Peyer's patch (tissue), 4 donors: ENCODE results near the gene SRD5A2. TPM values are rescaled to one million over a fixed set of nuclear protein-coding genes. Genes with fewer than 3 reads are reported as not detected.

ENCODE experiments used
- DNase-seq, 3 donors: peaks; one replicate each; pipeline ENCODE4 v3.0.0-alpha.2; 2017 to 2019
- H3K27ac ChIP-seq, 4 donors: fragments of 200-600 bp; sonication (generic); one replicate each; pipeline ENCODE4 v1.5.1; 2016 to 2019
- H3K27me3 ChIP-seq, 2 donors: fragments of 200-600 bp; sonication (generic); one replicate each; pipeline ENCODE4 v1.5.1; 2019
- H3K36me3 ChIP-seq, 3 donors: fragments of 200-600 bp; sonication (generic); one replicate each; pipeline ENCODE4 v1.5.1; 2016 to 2019
- H3K4me1 ChIP-seq, 4 donors: fragments of 200-600 bp; sonication (generic); one replicate each; pipeline ENCODE4 v1.5.1; 2016 to 2019
- H3K4me3 ChIP-seq, 4 donors: fragments of 200-600 bp; sonication (generic); 1 replicate in 3 of 4; 2 replicates in 1 of 4; pipeline ENCODE4 v1.5.1; 2016 to 2019; ENCODE audit warnings: mild to moderate bottlenecking in 1 of 4
- H3K9me3 ChIP-seq, 4 donors: fragments of 200-600 bp; sonication (generic); one replicate each; pipeline ENCODE4 v1.5.1; 2016 to 2019; ENCODE audit warnings: mild to moderate bottlenecking in 1 of 4
- POLR2A ChIP-seq, 2 donors: fragments of 450-650 bp; IDR thresholded peaks; one replicate each; pipeline ENCODE4 v1.5.1; 2017; ENCODE audit warnings: antibody characterized with exemption in 2 of 2, mild to moderate bottlenecking in 2 of 2, moderate library complexity in 2 of 2
- total RNA-seq, 4 donors: library from RNA; depleted of rRNA; stranded (reverse); fragments of >200 nt; gene quantifications; one replicate each; pipeline ENCODE4 v1.1.0, GENCODE V29; 2016
- TF ChIP-seq, protein P1 (sequence below), 6 experiments: fragments of 450-650 bp in 4 of 6; fragments of 200-600 bp in 2 of 6; sonication (generic) in 1 of 6; IDR thresholded peaks; one replicate each; pipeline ENCODE4 v1.5.1; 2017 to 2019; ENCODE audit warnings: antibody characterized with exemption in 6 of 6, mild to moderate bottlenecking in 3 of 6, moderate library complexity in 1 of 6

SRD5A2 gene
- total RNA-seq, 4 donors from 2014 or later, result not detected

DNA sequence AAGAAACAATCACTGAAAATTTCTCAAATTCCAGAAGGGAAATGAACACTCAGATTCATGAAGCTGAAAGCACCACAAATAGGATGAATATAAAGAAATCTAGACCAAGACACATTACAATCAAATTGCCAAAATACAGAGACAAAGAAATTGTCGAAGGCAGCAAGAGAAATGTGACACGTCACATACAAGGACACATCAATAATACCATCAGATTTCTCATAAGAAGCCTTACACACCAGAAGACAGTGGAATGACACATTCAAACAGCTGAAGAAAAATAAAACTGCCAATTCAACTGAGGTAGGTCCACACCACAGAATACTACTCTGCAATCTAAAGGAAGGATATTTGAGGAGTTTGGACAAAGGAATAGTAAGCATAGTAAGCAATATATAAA lies 27.4 kb downstream of the SRD5A2 start:
- no peak for DNase-seq
- no peaks in the 10 kb centered on the region for H3K27me3 ChIP-seq
- no peak overlapping the region for H3K27ac ChIP-seq
- no peaks in the 10 kb centered on the region for H3K9me3 ChIP-seq
- TF ChIP-seq POLR2A (IDR thresholded peaks at IDR 0.05), result no peak
- TF ChIP-seq, protein P1, sequence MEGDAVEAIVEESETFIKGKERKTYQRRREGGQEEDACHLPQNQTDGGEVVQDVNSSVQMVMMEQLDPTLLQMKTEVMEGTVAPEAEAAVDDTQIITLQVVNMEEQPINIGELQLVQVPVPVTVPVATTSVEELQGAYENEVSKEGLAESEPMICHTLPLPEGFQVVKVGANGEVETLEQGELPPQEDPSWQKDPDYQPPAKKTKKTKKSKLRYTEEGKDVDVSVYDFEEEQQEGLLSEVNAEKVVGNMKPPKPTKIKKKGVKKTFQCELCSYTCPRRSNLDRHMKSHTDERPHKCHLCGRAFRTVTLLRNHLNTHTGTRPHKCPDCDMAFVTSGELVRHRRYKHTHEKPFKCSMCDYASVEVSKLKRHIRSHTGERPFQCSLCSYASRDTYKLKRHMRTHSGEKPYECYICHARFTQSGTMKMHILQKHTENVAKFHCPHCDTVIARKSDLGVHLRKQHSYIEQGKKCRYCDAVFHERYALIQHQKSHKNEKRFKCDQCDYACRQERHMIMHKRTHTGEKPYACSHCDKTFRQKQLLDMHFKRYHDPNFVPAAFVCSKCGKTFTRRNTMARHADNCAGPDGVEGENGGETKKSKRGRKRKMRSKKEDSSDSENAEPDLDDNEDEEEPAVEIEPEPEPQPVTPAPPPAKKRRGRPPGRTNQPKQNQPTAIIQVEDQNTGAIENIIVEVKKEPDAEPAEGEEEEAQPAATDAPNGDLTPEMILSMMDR (IDR thresholded peaks at IDR 0.05), result no peak
- H3K36me3 ChIP-seq, result no peaks in the 10 kb centered on the region
- no peak overlapping the region for H3K4me3 ChIP-seq
- H3K4me1 ChIP-seq, result no peaks in the 10 kb centered on the region

- no peaks in the 10 kb centered on the region for H3K4me1 ChIP-seq
- no peaks in the 10 kb centered on the region for H3K36me3 ChIP-seq
- no peak for TF ChIP-seq POLR2A (IDR thresholded peaks at IDR 0.05)
- TF ChIP-seq, protein P1 (IDR thresholded peaks at IDR 0.05), result no peak
- H3K4me3 ChIP-seq, result no peak overlapping the region
- DNase-seq, result no peak
- H3K27ac ChIP-seq, result no peak overlapping the region
- no peaks in the 10 kb centered on the region for H3K9me3 ChIP-seq
- H3K27me3 ChIP-seq, result no peaks in the 10 kb centered on the region
These were observed 33.3 kb downstream of the SRD5A2 start for GRCh38 chr2:31547485-31547884.

DNA sequence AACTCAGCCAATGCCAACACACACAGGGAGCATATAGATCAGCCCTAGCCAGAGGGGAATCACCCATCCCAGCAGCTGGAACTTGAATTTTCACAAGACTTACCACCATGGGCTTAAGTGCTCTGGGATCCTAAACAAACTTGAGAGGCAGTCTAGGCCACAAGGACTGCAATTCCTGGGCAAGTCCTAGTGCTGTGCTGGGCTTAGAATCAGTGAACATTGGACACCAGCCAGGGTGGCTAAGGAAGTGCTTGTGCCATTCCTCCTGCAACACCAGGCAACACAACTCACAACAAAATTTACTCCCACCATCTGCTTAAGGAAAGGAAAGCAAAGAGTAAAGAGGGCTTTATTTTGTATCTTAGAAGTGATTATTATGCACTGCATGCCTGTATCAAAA lies 38.9 kb downstream of the SRD5A2 start:
- no peak overlapping the region for H3K4me3 ChIP-seq
- no peaks in the 10 kb centered on the region for H3K27me3 ChIP-seq
- no peaks in the 10 kb centered on the region for H3K9me3 ChIP-seq
- no peak overlapping the region for H3K27ac ChIP-seq
- TF ChIP-seq, protein P1 (IDR thresholded peaks at IDR 0.05), result no peak
- no peak for TF ChIP-seq POLR2A (IDR thresholded peaks at IDR 0.05)
- no peaks in the 10 kb centered on the region for H3K4me1 ChIP-seq
- H3K36me3 ChIP-seq, result no peaks in the 10 kb centered on the region
- no peak for DNase-seq

- TF ChIP-seq, protein P1 (IDR thresholded peaks at IDR 0.05), result no peak
- no peak for TF ChIP-seq POLR2A (IDR thresholded peaks at IDR 0.05)
- no peak for DNase-seq
- Histone ChIP-seq H3K27ac (no peak overlapping the region), H3K4me3 (no peak overlapping the region), H3K9me3 (no peaks in the 10 kb centered on the region), H3K27me3 (no peaks in the 10 kb centered on the region), H3K36me3 (no peaks in the 10 kb centered on the region), H3K4me1 (no peaks in the 10 kb centered on the region)
These were observed 41.2 kb downstream of the SRD5A2 start for GRCh38 chr2:31539505-31539904.

DNA sequence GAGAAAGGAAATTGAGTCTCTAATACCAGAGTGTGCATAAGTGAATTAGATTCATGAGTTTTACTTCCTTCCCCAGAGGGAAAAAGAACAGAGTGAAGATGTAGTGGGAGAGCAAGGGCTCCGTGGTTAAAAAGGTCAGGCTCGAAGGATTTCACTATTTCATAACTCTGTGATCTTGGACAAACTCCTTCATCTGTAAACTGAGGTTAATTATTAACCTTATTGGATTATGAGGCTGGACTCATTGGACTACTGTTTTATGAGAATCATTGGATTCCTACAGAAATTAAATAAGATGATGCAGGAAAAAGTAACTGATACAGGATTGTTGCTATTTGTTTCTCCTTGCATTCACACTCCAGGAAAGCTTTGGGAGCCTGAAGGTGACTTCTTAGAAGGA lies 45.0 kb downstream of the SRD5A2 start:
- no peaks in the 10 kb centered on the region for H3K9me3 ChIP-seq
- H3K4me1 ChIP-seq, result no peaks in the 10 kb centered on the region
- no peaks in the 10 kb centered on the region for H3K27me3 ChIP-seq
- TF ChIP-seq, protein P1 (IDR thresholded peaks at IDR 0.05), result no peak
- TF ChIP-seq POLR2A (IDR thresholded peaks at IDR 0.05), result no peak
- H3K4me3 ChIP-seq, result no peak overlapping the region
- no peak for DNase-seq
- H3K36me3 ChIP-seq, result no peaks in the 10 kb centered on the region
- no peak overlapping the region for H3K27ac ChIP-seq

DNA sequence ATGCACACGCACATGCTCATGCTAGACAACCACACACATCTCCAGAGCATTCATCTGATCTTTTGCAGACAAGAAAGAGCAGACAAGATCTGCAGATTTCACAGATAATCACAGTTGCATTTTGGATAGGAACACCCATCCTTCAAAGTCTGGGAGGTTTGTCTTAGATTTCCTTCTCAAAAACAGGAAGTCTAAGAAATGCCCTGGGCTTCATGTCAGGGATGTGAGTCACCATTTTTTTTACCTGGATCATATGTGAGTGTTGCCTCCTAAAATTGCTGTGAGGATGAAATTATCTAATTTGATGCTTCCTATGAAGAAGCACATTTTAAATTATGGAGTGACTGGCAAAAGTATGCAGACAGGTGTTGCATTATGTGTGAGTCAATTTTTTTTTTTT lies 46.1 kb downstream of the SRD5A2 start:
- Histone ChIP-seq H3K4me1 (no peaks in the 10 kb centered on the region), H3K27ac (no peak overlapping the region), H3K36me3 (no peaks in the 10 kb centered on the region), H3K9me3 (no peaks in the 10 kb centered on the region), H3K27me3 (no peaks in the 10 kb centered on the region), H3K4me3 (no peak overlapping the region)
- DNase-seq, result no peak
- TF ChIP-seq POLR2A (IDR thresholded peaks at IDR 0.05), result no peak
- TF ChIP-seq, protein P1 (IDR thresholded peaks at IDR 0.05), result no peak
